K562 (cell line): ENCODE results near the gene SLC12A9. TPM values are rescaled to one million over a fixed set of nuclear protein-coding genes. Genes with fewer than 3 reads are reported as not detected.

ENCODE experiments used
- ATAC-seq: fragments of 200-7000 bp; cut with Tn5 transposase; 3 replicates; pipeline ENCODE4 v1.9.1; 2020; ENCODE audit warnings: moderate library complexity
- BruUV-seq: library from RNA; stranded (reverse); fragments of 400-500 nt; replicated peaks from 2 replicates; lab custom pipeline; 2021; lab: Mats Ljungman, UMichigan
- CTCF ChIA-PET: fragments of 300-600 bp; formaldehyde crosslinking; extraction: SDS; loops from one replicate; lab custom pipeline; 2021; ENCODE audit warnings: low intra/inter-chr PET ratio; lab: Yijun Ruan, JAX
- POLR2A ChIA-PET: fragments of 300-600, 350-650 bp; sonication (Branson Sonifier 250); formaldehyde crosslinking; extraction: SDS; loops from one replicate; lab custom pipeline; 2021; ENCODE audit warnings: antibody characterized with exemption, inconsistent platforms; lab: Yijun Ruan, JAX
- DNase-seq, 4 experiments: peaks; one replicate each; pipeline versions ENCODE4 v3.0.0 to v3.0.0-alpha.2; 2011 to 2018; ENCODE audit warnings: low spot score in 3 of 4, mixed read lengths in 3 of 4; ENCODE audit errors: extremely low read depth in 1 of 4
- FAIRE-seq: peaks from 2 replicates; lab custom pipeline; 2011; peaks lifted over from hg19 to GRCh38; lab: Jason Lieb, UNC
- H2AFZ ChIP-seq: 2 replicates; pipeline ENCODE4 v1.6.0; 2011; ENCODE audit warnings: low read depth, low read length, control low read depth, inconsistent platforms
- H3K27ac ChIP-seq: fragments of 200-600 bp; 3 replicates; pipeline ENCODE4 v1.8.0; 2011; ENCODE audit warnings: low read depth, mild to moderate bottlenecking, control low read depth, inconsistent platforms, low read length, moderate library complexity, mixed read lengths; ENCODE audit errors: extremely low read depth
- H3K27me3 ChIP-seq, 2 experiments: fragments of 300-600 bp in 1 of 2; 2 replicates in 1 of 2; 3 replicates in 1 of 2; pipeline versions ENCODE4 v1.6.0 to v1.8.0; 2011; ENCODE audit warnings: inconsistent platforms in 2 of 2, low read length in 2 of 2, mild to moderate bottlenecking in 1 of 2, mixed read lengths in 1 of 2, moderate library complexity in 1 of 2; ENCODE audit not compliant: control insufficient read depth in 2 of 2, insufficient read depth in 2 of 2
- H3K36me3 ChIP-seq: fragments of 300-600 bp; 3 replicates; pipeline ENCODE4 v1.8.0; 2011; ENCODE audit warnings: mild to moderate bottlenecking, low read length, inconsistent platforms; ENCODE audit not compliant: control insufficient read depth, insufficient read depth
- H3K4me1 ChIP-seq, 2 experiments: fragments of 200-600 bp in 1 of 2; replicated peaks in 1 of 2; 2 replicates in 1 of 2; 3 replicates in 1 of 2; pipeline versions ENCODE4 v1.5.1 to v1.8.0; 2011; ENCODE audit warnings: inconsistent platforms in 2 of 2, low read length in 2 of 2, mild to moderate bottlenecking in 1 of 2, mixed read lengths in 1 of 2, moderate library complexity in 1 of 2; ENCODE audit not compliant: control insufficient read depth in 2 of 2, insufficient read depth in 2 of 2
- H3K4me2 ChIP-seq: 2 replicates; pipeline ENCODE4 v1.6.1; 2011; ENCODE audit warnings: low read length, control low read depth, inconsistent platforms, mixed read lengths; ENCODE audit not compliant: insufficient read depth
- H3K4me3 ChIP-seq: fragments of 200-600 bp; sonication (generic), shearing (Covaris generic); 2 replicates; pipeline ENCODE4 v1.5.1; 2016; ENCODE audit warnings: control low read depth, inconsistent platforms
- H3K79me2 ChIP-seq: fragments of 200-600 bp; 3 replicates; pipeline ENCODE4 v1.8.0; 2011; ENCODE audit warnings: low read length, inconsistent platforms; ENCODE audit not compliant: control insufficient read depth, insufficient read depth
- H3K9ac ChIP-seq, 2 experiments: 2 replicates each; pipeline versions ENCODE4 v1.6.0 to v1.6.1; 2011; ENCODE audit warnings: low read depth in 2 of 2, low read length in 2 of 2, control low read depth in 1 of 2, inconsistent platforms in 1 of 2, mild to moderate bottlenecking in 1 of 2, mixed read lengths in 1 of 2; ENCODE audit not compliant: insufficient read depth in 1 of 2
- H3K9me1 ChIP-seq: one replicate; pipeline ENCODE4 v1.6.0; 2011; ENCODE audit warnings: inconsistent platforms, mild to moderate bottlenecking, low read length, moderate library complexity; ENCODE audit not compliant: control insufficient read depth, insufficient read depth
- H3K9me3 ChIP-seq: replicated peaks from 2 replicates; pipeline ENCODE4 v1.5.1; 2011; ENCODE audit warnings: low read depth, low read length, inconsistent platforms; ENCODE audit not compliant: control insufficient read depth, insufficient read depth
- H4K20me1 ChIP-seq: replicated peaks from 2 replicates; pipeline ENCODE4 v1.6.1; 2011; ENCODE audit warnings: low read length, inconsistent platforms, mixed read lengths; ENCODE audit not compliant: control insufficient read depth, insufficient read depth
- BCL6 ChIP-seq: fragments of 250-450 bp; sonication (Bioruptor Pico); IDR thresholded peaks from 2 replicates; pipeline ENCODE4 v1.4.0; 2020
- GTF2A2 ChIP-seq: IDR thresholded peaks from 2 replicates; pipeline ENCODE4 v1.6.1; 2016; ENCODE audit warnings: mild to moderate bottlenecking, missing genetic modification characterization, missing compliant biosample characterization
- HMBOX1 ChIP-seq: sonication (generic); IDR thresholded peaks from 2 replicates; pipeline ENCODE4 v1.6.1; 2016
- HNRNPLL ChIP-seq: fragments of 200-400 bp; formaldehyde crosslinking; IDR thresholded peaks from 2 replicates; pipeline ENCODE4 v1.6.1; 2017; ENCODE audit warnings: low read length, low read depth, mild to moderate bottlenecking; ENCODE audit not compliant: poor library complexity, severe bottlenecking
- MAX ChIP-seq: sonication (generic); formaldehyde crosslinking; IDR thresholded peaks from 2 replicates; pipeline ENCODE4 v1.9.0; 2022; ENCODE audit warnings: mild to moderate bottlenecking, missing genetic modification reagents
- MAZ ChIP-seq, 2 experiments: fragments of 450-650 bp in 1 of 2; sonication (generic) in 1 of 2; formaldehyde crosslinking; IDR thresholded peaks in 1 of 2; conservative IDR thresholded peaks in 1 of 2; 2 replicates each; pipeline versions ENCODE4 v1.4.0 to v1.5.0; 2020; ENCODE audit warnings: mild to moderate bottlenecking in 1 of 2, missing genetic modification reagents in 1 of 2
- POU5F1 ChIP-seq: fragments of 150-350 bp; IDR thresholded peaks from 2 replicates; pipeline ENCODE4 v1.6.1; 2014; ENCODE audit warnings: borderline replicate concordance, low read length, low read depth, mild to moderate bottlenecking; ENCODE audit not compliant: partially characterized antibody
- RB1 ChIP-seq: fragments of 450-650 bp; IDR thresholded peaks from 2 replicates; pipeline ENCODE4 v1.6.1; 2017; ENCODE audit warnings: low read depth, mild to moderate bottlenecking
- TAF1 ChIP-seq: IDR thresholded peaks from 2 replicates; pipeline ENCODE4 v1.6.1; 2011; ENCODE audit warnings: mild to moderate bottlenecking, low read length, moderate library complexity; ENCODE audit not compliant: insufficient read depth, control insufficient read depth, severe bottlenecking; ENCODE audit errors: extremely low read depth
- TRIM28 ChIP-seq: fragments of 450-650 bp; IDR thresholded peaks from 2 replicates; pipeline ENCODE4 v1.6.1; 2017
- ZNF121 ChIP-seq: sonication (generic); formaldehyde crosslinking; conservative IDR thresholded peaks from 2 replicates; pipeline ENCODE4 v1.8.0; 2022; ENCODE audit warnings: missing genetic modification reagents
- ZNF143 ChIP-seq: sonication (generic); formaldehyde crosslinking; IDR thresholded peaks from 2 replicates; pipeline ENCODE4 v1.9.0; 2022; ENCODE audit warnings: mild to moderate bottlenecking, missing genetic modification reagents
- WGBS: fragments of 100-300 bp; shearing (Covaris generic); methylation state at CpG from one replicate; pipeline ENCODE4 v1.1.6; 2016; ENCODE audit warnings: low coverage, mixed read lengths; ENCODE audit not compliant: insufficient coverage; ENCODE audit errors: missing lambda C conversion rate; 5-methylcytosine and 5-hydroxymethylcytosine counted together
- in situ Hi-C: fragments of 300-500 bp; cut with MboI; formaldehyde crosslinking; loops from 4 replicates; pipeline ENCODE4 v1.15.0; 2018; ENCODE audit warnings: inconsistent platforms, mixed read lengths
- intact Hi-C: fragments of 100-400 bp; cut with micrococcal nuclease; formaldehyde crosslinking; loops from 2 replicates; pipeline ENCODE4 v1.14.2; 2022
- polyA plus RNA-seq, 8 experiments: library from polyadenylated mRNA; depleted of rRNA in 4 of 8; stranded (reverse) in 5 of 8; unstranded in 3 of 8; fragments of >200 nt; fragmentation: Nextera tagmentation in 2 of 8; fragmentation: Illumina TruSeq in 1 of 8; extraction: Ambion mirVana in 2 of 8; extraction: Trizol in 1 of 8; gene quantifications; 2 replicates each; pipeline versions ENCODE4 v1.2.1 to v1.2.3, GENCODE V29; 2011 to 2014; ENCODE audit warnings: inconsistent platforms in 1 of 8, missing spikeins in 1 of 8
- total RNA-seq, 7 experiments: library from RNA; depleted of rRNA in 6 of 7; stranded (reverse); fragments of >200 nt in 6 of 7; fragmentation: Illumina TruSeq in 2 of 7; extraction: Trizol in 2 of 7; gene quantifications; 2 replicates each; pipeline versions ENCODE4 v1.2.1 to v1.2.3, GENCODE V29; 2011 to 2021; ENCODE audit warnings: low replicate concordance in 1 of 7
- TF ChIP-seq, protein P1 (sequence below), 2 experiments: IDR thresholded peaks; 2 replicates each; pipeline ENCODE4 v1.6.1; 2011; ENCODE audit warnings: borderline replicate concordance in 1 of 2, control low read depth in 1 of 2, low read depth in 1 of 2, low read length in 1 of 2, mild to moderate bottlenecking in 1 of 2, mixed read lengths in 1 of 2, moderate library complexity in 1 of 2; ENCODE audit not compliant: insufficient read depth in 1 of 2, insufficient read length in 1 of 2, poor library complexity in 1 of 2, severe bottlenecking in 1 of 2; ENCODE audit errors: extremely low read depth in 1 of 2
- TF ChIP-seq, protein P2 (sequence below): conservative IDR thresholded peaks from 2 replicates; pipeline ENCODE4 v1.6.1; 2011; ENCODE audit warnings: low read depth, mild to moderate bottlenecking, low read length; ENCODE audit not compliant: control insufficient read depth
- TF ChIP-seq, protein P3 (sequence below): fragments of 250-450 bp; sonication (Bioruptor Pico); IDR thresholded peaks from 2 replicates; pipeline ENCODE4 v1.8.0; 2022; ENCODE audit warnings: moderate library complexity, mild to moderate bottlenecking, inconsistent platforms

SLC12A9 gene
- total and polyA plus RNA-seq, 9 of the 15 experiments (the other 6 are each of a cell fraction or from before 2014, with no cell fraction given) = 0.06 to 20.2 (median 10.7) TPM

DNA sequence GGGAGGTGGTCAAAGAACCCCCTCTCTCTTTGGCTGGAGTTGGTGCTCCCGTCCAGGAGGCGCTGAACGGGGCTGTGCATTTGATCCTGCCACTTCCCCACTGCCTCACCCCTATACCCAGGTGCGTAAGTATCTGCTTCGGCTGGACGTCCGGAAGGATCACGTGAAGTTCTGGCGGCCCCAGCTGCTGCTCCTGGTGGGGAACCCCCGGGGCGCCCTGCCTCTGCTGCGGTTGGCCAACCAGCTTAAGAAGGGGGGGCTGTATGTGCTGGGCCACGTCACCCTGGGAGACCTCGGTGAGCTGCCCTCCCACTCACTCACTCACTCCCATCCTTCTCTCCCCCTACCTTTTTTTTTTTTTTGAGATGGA lies 9.1 kb downstream of the SLC12A9 start:
- Histone ChIP-seq H3K4me1 (peaks cover 7 to 39% of the 10 kb centered on the region in 2 experiments), H4K20me1 (no peaks in the 10 kb centered on the region), H3K36me3 (peaks cover 29% of the 10 kb centered on the region; the same call in 2 of the 3 replicates), H3K27me3 (no peaks in the 10 kb centered on the region; a peak in 1 of 5 replicates), H3K4me3 (no peak overlapping the region), H3K27ac (no peak overlapping the region), H3K4me2 (no peak overlapping the region), H3K9me3 (no peaks in the 10 kb centered on the region), H3K9ac (0 out of 4 replicates have a peak overlapping the region, but pooled peaks of 1 of the 2 experiments have one; percentile 82), H2AFZ (no peak overlapping the region), H3K9me1 (no peaks in the 10 kb centered on the region), H3K79me2 (peaks cover 2% of the 10 kb centered on the region; the same call in 2 of the 3 replicates)
- in situ Hi-C loops (no loop called here), intact Hi-C loops (no loop called here)
- no peak for DNase-seq
- BruUV-seq = no TSS peak
- ChIA-PET POLR2A (interaction anchor here (1.1 to 1.4 kb wide), 2 partner anchors 9 to 13 kb away, joined by 3 to 5 read pairs; partner anchors contain the start of genes SLC12A9 and SRRT), CTCF (interaction anchor here (0.7 kb wide), 1 partner anchor 64 kb away, joined by 5 read pairs; no protein-coding TSS in a partner anchor)
- no peak for ATAC-seq
- 93% methylated on average over 10 of the region's 14 CpGs for WGBS
- no peak for TF ChIP-seq TRIM28
- TF ChIP-seq RB1 = no peak
- no peak for TF ChIP-seq HNRNPLL
- TF ChIP-seq, protein P1, sequence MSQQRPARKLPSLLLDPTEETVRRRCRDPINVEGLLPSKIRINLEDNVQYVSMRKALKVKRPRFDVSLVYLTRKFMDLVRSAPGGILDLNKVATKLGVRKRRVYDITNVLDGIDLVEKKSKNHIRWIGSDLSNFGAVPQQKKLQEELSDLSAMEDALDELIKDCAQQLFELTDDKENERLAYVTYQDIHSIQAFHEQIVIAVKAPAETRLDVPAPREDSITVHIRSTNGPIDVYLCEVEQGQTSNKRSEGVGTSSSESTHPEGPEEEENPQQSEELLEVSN (IDR thresholded peaks at IDR 0.05; ENCODE audit: borderline replicate concordance in 1 of 2, extremely low read depth in 1 of 2, insufficient read depth in 1 of 2, insufficient read length in 1 of 2, low read depth in 1 of 2, low read length in 1 of 2, poor library complexity in 1 of 2, severe bottlenecking in 1 of 2) = no peak
- no peak for TF ChIP-seq GTF2A2 (tag)
- TF ChIP-seq, protein P2, sequence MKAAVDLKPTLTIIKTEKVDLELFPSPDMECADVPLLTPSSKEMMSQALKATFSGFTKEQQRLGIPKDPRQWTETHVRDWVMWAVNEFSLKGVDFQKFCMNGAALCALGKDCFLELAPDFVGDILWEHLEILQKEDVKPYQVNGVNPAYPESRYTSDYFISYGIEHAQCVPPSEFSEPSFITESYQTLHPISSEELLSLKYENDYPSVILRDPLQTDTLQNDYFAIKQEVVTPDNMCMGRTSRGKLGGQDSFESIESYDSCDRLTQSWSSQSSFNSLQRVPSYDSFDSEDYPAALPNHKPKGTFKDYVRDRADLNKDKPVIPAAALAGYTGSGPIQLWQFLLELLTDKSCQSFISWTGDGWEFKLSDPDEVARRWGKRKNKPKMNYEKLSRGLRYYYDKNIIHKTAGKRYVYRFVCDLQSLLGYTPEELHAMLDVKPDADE = no peak
- no peak for TF ChIP-seq ZNF143 (CRISPR knock-in tag)
- no peak for TF ChIP-seq MAX
- TF ChIP-seq POU5F1 = no peak
- TF ChIP-seq ZNF121 (CRISPR knock-in tag) = no peak
- no peak for TF ChIP-seq BCL6 (CRISPR knock-in tag)
- TF ChIP-seq HMBOX1 = no peak
- TF ChIP-seq, protein P3, sequence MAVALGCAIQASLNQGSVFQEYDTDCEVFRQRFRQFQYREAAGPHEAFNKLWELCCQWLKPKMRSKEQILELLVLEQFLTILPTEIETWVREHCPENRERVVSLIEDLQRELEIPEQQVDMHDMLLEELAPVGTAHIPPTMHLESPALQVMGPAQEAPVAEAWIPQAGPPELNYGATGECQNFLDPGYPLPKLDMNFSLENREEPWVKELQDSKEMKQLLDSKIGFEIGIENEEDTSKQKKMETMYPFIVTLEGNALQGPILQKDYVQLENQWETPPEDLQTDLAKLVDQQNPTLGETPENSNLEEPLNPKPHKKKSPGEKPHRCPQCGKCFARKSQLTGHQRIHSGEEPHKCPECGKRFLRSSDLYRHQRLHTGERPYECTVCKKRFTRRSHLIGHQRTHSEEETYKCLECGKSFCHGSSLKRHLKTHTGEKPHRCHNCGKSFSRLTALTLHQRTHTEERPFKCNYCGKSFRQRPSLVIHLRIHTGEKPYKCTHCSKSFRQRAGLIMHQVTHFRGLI (CRISPR knock-in tag) = no peak
- no peak for TF ChIP-seq TAF1
- TF ChIP-seq MAZ (CRISPR knock-in tag; conservative IDR thresholded peaks at IDR 0.05 in 1 of 2, IDR thresholded peaks at IDR 0.05 in 1 of 2) = no peak
- FAIRE-seq = no peak
